GM23338 (cell line): ENCODE results near the gene ARHGEF19. TPM values are rescaled to one million over a fixed set of nuclear protein-coding genes. Genes with fewer than 3 reads are reported as not detected.

ENCODE experiments used
- ATAC-seq: fragments of 200-7000 bp; cut with Tn5 transposase; 3 replicates; pipeline ENCODE4 v1.9.1; 2020
- DNase-seq: peaks from one replicate; pipeline ENCODE4 v3.0.0-alpha.2; 2015; ENCODE audit warnings: low spot score
- H2AFZ ChIP-seq: fragments of 200-600 bp; sonication (generic); 2 replicates; pipeline ENCODE4 v1.8.0; 2016; ENCODE audit warnings: antibody characterized with exemption, mild to moderate bottlenecking, moderate library complexity
- H3F3A ChIP-seq: fragments of 200-600 bp; sonication (generic); replicated peaks from 2 replicates; pipeline ENCODE4 v1.8.0; 2017; ENCODE audit warnings: antibody characterized with exemption, mixed run types, low read depth
- H3K27ac ChIP-seq: fragments of 200-600 bp; sonication (generic); 2 replicates; pipeline ENCODE4 v1.6.1; 2016; ENCODE audit warnings: low read depth
- H3K27me3 ChIP-seq: fragments of 200-600 bp; sonication (generic); 2 replicates; pipeline ENCODE4 v1.8.0; 2016; ENCODE audit warnings: mild to moderate bottlenecking, mixed run types, moderate library complexity; ENCODE audit not compliant: insufficient read depth
- H3K36me3 ChIP-seq: fragments of 200-600 bp; sonication (generic); 2 replicates; pipeline ENCODE4 v1.8.0; 2016; ENCODE audit warnings: mild to moderate bottlenecking; ENCODE audit not compliant: insufficient read depth
- H3K4me1 ChIP-seq: fragments of 200-600 bp; sonication (generic); 2 replicates; pipeline ENCODE4 v1.8.0; 2016; ENCODE audit warnings: mild to moderate bottlenecking, moderate library complexity; ENCODE audit not compliant: insufficient read depth
- H3K4me2 ChIP-seq: fragments of 200-600 bp; sonication (generic); 2 replicates; pipeline ENCODE4 v1.7.1; 2017; ENCODE audit warnings: mixed run types
- H3K4me3 ChIP-seq: fragments of 200-600 bp; sonication (generic); 2 replicates; pipeline ENCODE4 v1.6.1; 2016; ENCODE audit warnings: mixed run types
- H3K79me2 ChIP-seq: fragments of 200-600 bp; sonication (generic); replicated peaks from 2 replicates; pipeline ENCODE4 v1.8.0; 2017; ENCODE audit warnings: mild to moderate bottlenecking; ENCODE audit not compliant: insufficient read depth
- H3K9me2 ChIP-seq: fragments of 200-600 bp; sonication (generic); 2 replicates; pipeline ENCODE4 v1.8.0; 2017; ENCODE audit not compliant: insufficient read depth
- H4K20me1 ChIP-seq: fragments of 200-600 bp; sonication (generic); replicated peaks from 2 replicates; pipeline ENCODE4 v1.8.0; 2017; ENCODE audit warnings: mild to moderate bottlenecking; ENCODE audit not compliant: insufficient read depth
- H3K27ac Mint-ChIP-seq: 2 replicates; pipeline ENCODE4 v1.8.0; 2020; ENCODE audit warnings: inconsistent platforms, mild to moderate bottlenecking, moderate library complexity, mixed read lengths
- H3K27me3 Mint-ChIP-seq: 3 replicates; pipeline ENCODE4 v1.8.0; 2022; ENCODE audit warnings: low read depth, mild to moderate bottlenecking, moderate library complexity, mixed read lengths, inconsistent platforms; ENCODE audit not compliant: insufficient read depth, poor library complexity
- H3K36me3 Mint-ChIP-seq: 3 replicates; pipeline ENCODE4 v1.8.0; 2021; ENCODE audit warnings: low read depth, mild to moderate bottlenecking, inconsistent platforms, moderate library complexity, mixed read lengths
- H3K4me1 Mint-ChIP-seq: 3 replicates; pipeline ENCODE4 v1.8.0; 2020; ENCODE audit warnings: mild to moderate bottlenecking, inconsistent platforms, mixed read lengths
- H3K4me3 Mint-ChIP-seq: 3 replicates; pipeline ENCODE4 v1.8.0; 2021; ENCODE audit warnings: moderate library complexity, mild to moderate bottlenecking, inconsistent platforms, mixed read lengths
- H3K9me3 Mint-ChIP-seq: 3 replicates; pipeline ENCODE4 v1.8.0; 2020; ENCODE audit warnings: moderate library complexity, mild to moderate bottlenecking, inconsistent platforms, mixed read lengths
- CREB1 ChIP-seq: fragments of 250-450 bp; sonication (Bioruptor Pico); IDR thresholded peaks from 2 replicates; pipeline ENCODE4 v1.5.0; 2020; ENCODE audit warnings: low read depth, mild to moderate bottlenecking, moderate library complexity
- EZH2 ChIP-seq: fragments of 200-600 bp; sonication (generic); IDR thresholded peaks from one replicate; pipeline ENCODE4 v1.8.0; 2017; ENCODE audit warnings: antibody characterized with exemption, mild to moderate bottlenecking, low read depth; ENCODE audit not compliant: unreplicated experiment
- EZH2phosphoT487 ChIP-seq: fragments of 200-600 bp; sonication (generic); IDR thresholded peaks from one replicate; pipeline ENCODE4 v1.8.1; 2018; ENCODE audit warnings: antibody characterized with exemption; ENCODE audit not compliant: unreplicated experiment
- JUNB ChIP-seq: IDR thresholded peaks from one replicate; pipeline ENCODE4 v1.6.1; 2016; ENCODE audit warnings: antibody characterized with exemption; ENCODE audit not compliant: unreplicated experiment
- NANOG ChIP-seq: IDR thresholded peaks from 2 replicates; pipeline ENCODE4 v1.6.1; 2016; ENCODE audit warnings: antibody characterized with exemption, borderline replicate concordance
- POLR2AphosphoS5 ChIP-seq: IDR thresholded peaks from 2 replicates; pipeline ENCODE4 v1.6.1; 2016; ENCODE audit warnings: antibody characterized with exemption, low read depth
- STAT1 ChIP-seq: IDR thresholded peaks from one replicate; pipeline ENCODE4 v1.6.1; 2016; ENCODE audit warnings: antibody characterized with exemption; ENCODE audit not compliant: unreplicated experiment
- ZNF114 ChIP-seq: fragments of 250-450 bp; sonication (Bioruptor Pico); IDR thresholded peaks from 2 replicates; pipeline ENCODE4 v1.5.0; 2020; ENCODE audit warnings: mild to moderate bottlenecking, moderate library complexity
- ZNF331 ChIP-seq: fragments of 250-450 bp; sonication (Bioruptor Pico); IDR thresholded peaks from 2 replicates; pipeline ENCODE4 v1.5.0; 2020; ENCODE audit warnings: low read depth, mild to moderate bottlenecking, moderate library complexity
- polyA plus RNA-seq: library from polyadenylated mRNA; unstranded; fragments of >200 nt; fragmentation: Nextera tagmentation; extraction: Ambion mirVana; gene quantifications from 2 replicates; pipeline ENCODE4 v1.2.1, GENCODE V29; 2016
- total RNA-seq: library from RNA; depleted of rRNA; stranded (reverse); fragments of >200 nt; shearing (Covaris generic); gene quantifications from 2 replicates; pipeline ENCODE4 v1.2.3, GENCODE V29; 2014
- TF ChIP-seq, protein P1 (sequence below): fragments of 250-450 bp; sonication (Bioruptor Pico); IDR thresholded peaks from 2 replicates; pipeline ENCODE4 v1.5.0; 2020; ENCODE audit warnings: mild to moderate bottlenecking, moderate library complexity
- TF ChIP-seq, protein P2 (sequence below): IDR thresholded peaks from 2 replicates; pipeline ENCODE4 v1.6.1; 2016; ENCODE audit warnings: antibody characterized with exemption
- TF ChIP-seq, protein P3 (sequence below), 2 experiments: fragments of 200-600 bp in 1 of 2; sonication (generic) in 1 of 2; conservative IDR thresholded peaks; 2 replicates each; pipeline versions ENCODE4 v1.5.1 to v1.6.1; 2016 to 2017; ENCODE audit warnings: antibody characterized with exemption in 2 of 2, low read depth in 2 of 2, mild to moderate bottlenecking in 2 of 2, moderate library complexity in 1 of 2
- TF ChIP-seq, protein P4 (sequence below): IDR thresholded peaks from one replicate; pipeline ENCODE4 v1.6.1; 2018; ENCODE audit warnings: antibody characterized with exemption; ENCODE audit not compliant: unreplicated experiment

The ARHGEF19 gene
- total and polyA plus RNA-seq, 2 experiments from 2014 or later = 19.5 to 46.4 TPM

DNA sequence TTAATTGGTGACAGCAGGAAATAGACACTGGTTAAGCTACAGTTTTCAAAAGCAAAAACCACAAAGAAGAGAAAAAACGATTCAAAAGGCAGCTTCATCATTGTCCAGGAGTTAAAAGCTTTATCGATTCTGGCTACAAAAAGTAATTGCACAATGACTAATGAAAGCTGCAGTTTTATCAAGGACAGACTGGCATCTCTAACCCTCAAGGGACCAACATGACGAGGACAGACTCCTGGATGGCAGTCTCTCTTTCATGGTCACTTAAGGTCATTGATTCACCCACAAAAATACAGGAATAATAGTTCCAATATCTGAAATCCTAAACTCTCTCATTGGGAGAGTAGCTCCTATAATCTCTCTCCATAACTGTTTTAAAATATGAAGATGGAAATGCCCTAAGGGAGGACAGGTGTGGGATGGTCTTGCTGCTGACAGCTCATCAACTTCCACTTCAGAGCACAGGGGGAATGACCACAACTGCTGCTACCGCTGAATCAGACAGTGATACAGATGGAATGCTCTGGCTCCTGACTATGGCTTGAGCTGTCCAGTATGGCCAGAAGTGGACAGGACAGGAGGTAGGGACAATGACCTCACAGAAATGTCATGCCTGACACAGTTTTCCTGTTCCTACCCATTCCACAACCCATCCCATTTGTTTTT, 41.9 kb upstream of the ARHGEF19 start:
- Histone ChIP-seq H2AFZ (no peak overlapping the region), H3K79me2 (no peaks in the 10 kb centered on the region), H3K9me2 (no peaks in the 10 kb centered on the region), H3K4me3 (no peak overlapping the region), H3K4me1 (no peaks in the 10 kb centered on the region; the same call in 1 of the 2 replicates), H3K4me2 (no peak overlapping the region), H4K20me1 (peaks cover 12% of the 10 kb centered on the region), H3K27me3 (no peaks in the 10 kb centered on the region), H3K27ac (no peak overlapping the region), H3F3A (peaks cover 3% of the 10 kb centered on the region; the same call in 1 of the 2 replicates), H3K36me3 (peaks cover 8% of the 10 kb centered on the region; the same call in 1 of the 2 replicates)
- no peaks in the 10 kb centered on the region for H3K9me3 Mint-ChIP-seq
- H3K4me3 Mint-ChIP-seq = no peak overlapping the region
- no peak overlapping the region for H3K27ac Mint-ChIP-seq
- H3K4me1 Mint-ChIP-seq = peaks cover 18% of the 10 kb centered on the region
- ATAC-seq = no peak
- no peaks in the 10 kb centered on the region for H3K27me3 Mint-ChIP-seq
- TF ChIP-seq POLR2AphosphoS5 = no peak
- TF ChIP-seq ZNF114 (CRISPR knock-in tag) = no peak
- TF ChIP-seq, protein P1, sequence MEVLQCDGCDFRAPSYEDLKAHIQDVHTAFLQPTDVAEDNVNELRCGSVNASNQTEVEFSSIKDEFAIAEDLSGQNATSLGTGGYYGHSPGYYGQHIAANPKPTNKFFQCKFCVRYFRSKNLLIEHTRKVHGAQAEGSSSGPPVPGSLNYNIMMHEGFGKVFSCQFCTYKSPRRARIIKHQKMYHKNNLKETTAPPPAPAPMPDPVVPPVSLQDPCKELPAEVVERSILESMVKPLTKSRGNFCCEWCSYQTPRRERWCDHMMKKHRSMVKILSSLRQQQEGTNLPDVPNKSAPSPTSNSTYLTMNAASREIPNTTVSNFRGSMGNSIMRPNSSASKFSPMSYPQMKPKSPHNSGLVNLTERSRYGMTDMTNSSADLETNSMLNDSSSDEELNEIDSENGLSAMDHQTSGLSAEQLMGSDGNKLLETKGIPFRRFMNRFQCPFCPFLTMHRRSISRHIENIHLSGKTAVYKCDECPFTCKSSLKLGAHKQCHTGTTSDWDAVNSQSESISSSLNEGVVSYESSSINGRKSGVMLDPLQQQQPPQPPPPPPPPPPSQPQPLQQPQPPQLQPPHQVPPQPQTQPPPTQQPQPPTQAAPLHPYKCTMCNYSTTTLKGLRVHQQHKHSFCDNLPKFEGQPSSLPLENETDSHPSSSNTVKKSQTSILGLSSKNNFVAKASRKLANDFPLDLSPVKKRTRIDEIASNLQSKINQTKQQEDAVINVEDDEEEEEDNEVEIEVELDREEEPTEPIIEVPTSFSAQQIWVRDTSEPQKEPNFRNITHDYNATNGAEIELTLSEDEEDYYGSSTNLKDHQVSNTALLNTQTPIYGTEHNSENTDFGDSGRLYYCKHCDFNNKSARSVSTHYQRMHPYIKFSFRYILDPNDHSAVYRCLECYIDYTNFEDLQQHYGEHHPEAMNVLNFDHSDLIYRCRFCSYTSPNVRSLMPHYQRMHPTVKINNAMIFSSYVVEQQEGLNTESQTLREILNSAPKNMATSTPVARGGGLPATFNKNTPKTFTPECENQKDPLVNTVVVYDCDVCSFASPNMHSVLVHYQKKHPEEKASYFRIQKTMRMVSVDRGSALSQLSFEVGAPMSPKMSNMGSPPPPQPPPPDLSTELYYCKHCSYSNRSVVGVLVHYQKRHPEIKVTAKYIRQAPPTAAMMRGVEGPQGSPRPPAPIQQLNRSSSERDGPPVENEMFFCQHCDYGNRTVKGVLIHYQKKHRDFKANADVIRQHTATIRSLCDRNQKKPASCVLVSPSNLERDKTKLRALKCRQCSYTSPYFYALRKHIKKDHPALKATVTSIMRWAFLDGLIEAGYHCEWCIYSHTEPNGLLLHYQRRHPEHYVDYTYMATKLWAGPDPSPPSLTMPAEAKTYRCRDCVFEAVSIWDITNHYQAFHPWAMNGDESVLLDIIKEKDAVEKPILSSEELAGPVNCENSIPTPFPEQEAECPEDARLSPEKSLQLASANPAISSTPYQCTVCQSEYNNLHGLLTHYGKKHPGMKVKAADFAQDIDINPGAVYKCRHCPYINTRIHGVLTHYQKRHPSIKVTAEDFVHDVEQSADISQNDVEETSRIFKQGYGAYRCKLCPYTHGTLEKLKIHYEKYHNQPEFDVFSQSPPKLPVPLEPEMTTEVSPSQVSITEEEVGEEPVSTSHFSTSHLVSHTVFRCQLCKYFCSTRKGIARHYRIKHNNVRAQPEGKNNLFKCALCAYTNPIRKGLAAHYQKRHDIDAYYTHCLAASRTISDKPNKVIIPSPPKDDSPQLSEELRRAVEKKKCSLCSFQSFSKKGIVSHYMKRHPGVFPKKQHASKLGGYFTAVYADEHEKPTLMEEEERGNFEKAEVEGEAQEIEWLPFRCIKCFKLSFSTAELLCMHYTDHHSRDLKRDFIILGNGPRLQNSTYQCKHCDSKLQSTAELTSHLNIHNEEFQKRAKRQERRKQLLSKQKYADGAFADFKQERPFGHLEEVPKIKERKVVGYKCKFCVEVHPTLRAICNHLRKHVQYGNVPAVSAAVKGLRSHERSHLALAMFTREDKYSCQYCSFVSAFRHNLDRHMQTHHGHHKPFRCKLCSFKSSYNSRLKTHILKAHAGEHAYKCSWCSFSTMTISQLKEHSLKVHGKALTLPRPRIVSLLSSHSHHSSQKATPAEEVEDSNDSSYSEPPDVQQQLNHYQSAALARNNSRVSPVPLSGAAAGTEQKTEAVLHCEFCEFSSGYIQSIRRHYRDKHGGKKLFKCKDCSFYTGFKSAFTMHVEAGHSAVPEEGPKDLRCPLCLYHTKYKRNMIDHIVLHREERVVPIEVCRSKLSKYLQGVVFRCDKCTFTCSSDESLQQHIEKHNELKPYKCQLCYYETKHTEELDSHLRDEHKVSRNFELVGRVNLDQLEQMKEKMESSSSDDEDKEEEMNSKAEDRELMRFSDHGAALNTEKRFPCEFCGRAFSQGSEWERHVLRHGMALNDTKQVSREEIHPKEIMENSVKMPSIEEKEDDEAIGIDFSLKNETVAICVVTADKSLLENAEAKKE = no peak
- TF ChIP-seq ZNF331 (CRISPR knock-in tag) = no peak
- TF ChIP-seq NANOG = no peak
- TF ChIP-seq, protein P2, sequence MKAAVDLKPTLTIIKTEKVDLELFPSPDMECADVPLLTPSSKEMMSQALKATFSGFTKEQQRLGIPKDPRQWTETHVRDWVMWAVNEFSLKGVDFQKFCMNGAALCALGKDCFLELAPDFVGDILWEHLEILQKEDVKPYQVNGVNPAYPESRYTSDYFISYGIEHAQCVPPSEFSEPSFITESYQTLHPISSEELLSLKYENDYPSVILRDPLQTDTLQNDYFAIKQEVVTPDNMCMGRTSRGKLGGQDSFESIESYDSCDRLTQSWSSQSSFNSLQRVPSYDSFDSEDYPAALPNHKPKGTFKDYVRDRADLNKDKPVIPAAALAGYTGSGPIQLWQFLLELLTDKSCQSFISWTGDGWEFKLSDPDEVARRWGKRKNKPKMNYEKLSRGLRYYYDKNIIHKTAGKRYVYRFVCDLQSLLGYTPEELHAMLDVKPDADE = no peak
- TF ChIP-seq, protein P3, sequence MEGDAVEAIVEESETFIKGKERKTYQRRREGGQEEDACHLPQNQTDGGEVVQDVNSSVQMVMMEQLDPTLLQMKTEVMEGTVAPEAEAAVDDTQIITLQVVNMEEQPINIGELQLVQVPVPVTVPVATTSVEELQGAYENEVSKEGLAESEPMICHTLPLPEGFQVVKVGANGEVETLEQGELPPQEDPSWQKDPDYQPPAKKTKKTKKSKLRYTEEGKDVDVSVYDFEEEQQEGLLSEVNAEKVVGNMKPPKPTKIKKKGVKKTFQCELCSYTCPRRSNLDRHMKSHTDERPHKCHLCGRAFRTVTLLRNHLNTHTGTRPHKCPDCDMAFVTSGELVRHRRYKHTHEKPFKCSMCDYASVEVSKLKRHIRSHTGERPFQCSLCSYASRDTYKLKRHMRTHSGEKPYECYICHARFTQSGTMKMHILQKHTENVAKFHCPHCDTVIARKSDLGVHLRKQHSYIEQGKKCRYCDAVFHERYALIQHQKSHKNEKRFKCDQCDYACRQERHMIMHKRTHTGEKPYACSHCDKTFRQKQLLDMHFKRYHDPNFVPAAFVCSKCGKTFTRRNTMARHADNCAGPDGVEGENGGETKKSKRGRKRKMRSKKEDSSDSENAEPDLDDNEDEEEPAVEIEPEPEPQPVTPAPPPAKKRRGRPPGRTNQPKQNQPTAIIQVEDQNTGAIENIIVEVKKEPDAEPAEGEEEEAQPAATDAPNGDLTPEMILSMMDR (conservative IDR thresholded peaks at IDR 0.05; ENCODE audit: low read depth in 2 of 2) = no peak
- no peak for TF ChIP-seq EZH2
- TF ChIP-seq, protein P4, sequence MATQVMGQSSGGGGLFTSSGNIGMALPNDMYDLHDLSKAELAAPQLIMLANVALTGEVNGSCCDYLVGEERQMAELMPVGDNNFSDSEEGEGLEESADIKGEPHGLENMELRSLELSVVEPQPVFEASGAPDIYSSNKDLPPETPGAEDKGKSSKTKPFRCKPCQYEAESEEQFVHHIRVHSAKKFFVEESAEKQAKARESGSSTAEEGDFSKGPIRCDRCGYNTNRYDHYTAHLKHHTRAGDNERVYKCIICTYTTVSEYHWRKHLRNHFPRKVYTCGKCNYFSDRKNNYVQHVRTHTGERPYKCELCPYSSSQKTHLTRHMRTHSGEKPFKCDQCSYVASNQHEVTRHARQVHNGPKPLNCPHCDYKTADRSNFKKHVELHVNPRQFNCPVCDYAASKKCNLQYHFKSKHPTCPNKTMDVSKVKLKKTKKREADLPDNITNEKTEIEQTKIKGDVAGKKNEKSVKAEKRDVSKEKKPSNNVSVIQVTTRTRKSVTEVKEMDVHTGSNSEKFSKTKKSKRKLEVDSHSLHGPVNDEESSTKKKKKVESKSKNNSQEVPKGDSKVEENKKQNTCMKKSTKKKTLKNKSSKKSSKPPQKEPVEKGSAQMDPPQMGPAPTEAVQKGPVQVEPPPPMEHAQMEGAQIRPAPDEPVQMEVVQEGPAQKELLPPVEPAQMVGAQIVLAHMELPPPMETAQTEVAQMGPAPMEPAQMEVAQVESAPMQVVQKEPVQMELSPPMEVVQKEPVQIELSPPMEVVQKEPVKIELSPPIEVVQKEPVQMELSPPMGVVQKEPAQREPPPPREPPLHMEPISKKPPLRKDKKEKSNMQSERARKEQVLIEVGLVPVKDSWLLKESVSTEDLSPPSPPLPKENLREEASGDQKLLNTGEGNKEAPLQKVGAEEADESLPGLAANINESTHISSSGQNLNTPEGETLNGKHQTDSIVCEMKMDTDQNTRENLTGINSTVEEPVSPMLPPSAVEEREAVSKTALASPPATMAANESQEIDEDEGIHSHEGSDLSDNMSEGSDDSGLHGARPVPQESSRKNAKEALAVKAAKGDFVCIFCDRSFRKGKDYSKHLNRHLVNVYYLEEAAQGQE = no peak
- no peak for TF ChIP-seq EZH2phosphoT487
- no peak for TF ChIP-seq STAT1
- TF ChIP-seq CREB1 = no peak
- no peak for TF ChIP-seq JUNB
- H3K36me3 Mint-ChIP-seq = peaks cover 8% of the 10 kb centered on the region; the same call in 2 of the 3 replicates
- no peak for DNase-seq
